ENCODE results near the gene DHTKD1.

GRCh38 chr10:12073526-12073925, 4.8 kb downstream of the DHTKD1 start:
- TF ChIP-seq CTCF (IDR thresholded peaks at IDR 0.05) (no peak), POLR2A (IDR thresholded peaks at IDR 0.05) (no peak)

Data from testis (tissue), 2 donors.